Naive B cell (primary cell): ENCODE results near the gene GNLY. TPM values are rescaled to one million over a fixed set of nuclear protein-coding genes. Genes with fewer than 3 reads are reported as not detected.
A peak's percentile ranks its signal among the peaks of the same experiment; 100 is the strongest.

Experiments
- ATAC-seq, 2 donors: fragments of 150-1000 bp; cut with Tn5 transposase; 2 replicates each; pipeline ENCODE4 v1.10.0; 2021; ENCODE audit warnings: low read depth in 2 of 2, mild to moderate bottlenecking in 2 of 2, moderate library complexity in 2 of 2
- DNase-seq: peaks from one replicate; pipeline ENCODE4 v3.0.0; 2022
- H3K27ac Mint-ChIP-seq, 6 donors: one replicate each; pipeline ENCODE4 v1.8.0; 2020 to 2022; ENCODE audit warnings: mild to moderate bottlenecking in 6 of 6, mixed read lengths in 6 of 6, moderate library complexity in 5 of 6, inconsistent platforms in 2 of 6
- H3K27me3 Mint-ChIP-seq, 3 donors: one replicate each; pipeline ENCODE4 v1.8.0; 2021 to 2022; ENCODE audit warnings: mixed read lengths in 3 of 3, mild to moderate bottlenecking in 1 of 3
- H3K36me3 Mint-ChIP-seq, 2 donors: one replicate each; pipeline ENCODE4 v1.8.0; 2020 to 2022; ENCODE audit warnings: mixed read lengths in 2 of 2, inconsistent platforms in 1 of 2, mild to moderate bottlenecking in 1 of 2
- H3K4me1 Mint-ChIP-seq, 3 donors: one replicate each; pipeline ENCODE4 v1.8.0; 2020 to 2022; ENCODE audit warnings: mixed read lengths in 3 of 3, inconsistent platforms in 1 of 3, mild to moderate bottlenecking in 1 of 3, moderate library complexity in 1 of 3
- H3K4me3 Mint-ChIP-seq, 8 donors: one replicate each; pipeline ENCODE4 v1.8.0; 2020 to 2022; ENCODE audit warnings: mild to moderate bottlenecking in 8 of 8, mixed read lengths in 8 of 8, moderate library complexity in 8 of 8, inconsistent platforms in 2 of 8
- H3K9me3 Mint-ChIP-seq, 7 donors: one replicate each; pipeline ENCODE4 v1.8.0; 2020 to 2022; ENCODE audit warnings: mixed read lengths in 7 of 7, mild to moderate bottlenecking in 5 of 7, inconsistent platforms in 2 of 7, moderate library complexity in 1 of 7
- polyA plus RNA-seq, 6 donors: library from polyadenylated mRNA; unstranded; fragments of 300-500 nt; fragmentation: Illumina TruSeq; gene quantifications; one replicate each; pipeline ENCODE4 v1.2.3, GENCODE V29; 2021; ENCODE audit warnings: low read depth in 6 of 6

GNLY gene
- polyA plus RNA-seq, 6 donors from 2014 or later: 6.3 to 20.4 (median 11.2) TPM

DNA sequence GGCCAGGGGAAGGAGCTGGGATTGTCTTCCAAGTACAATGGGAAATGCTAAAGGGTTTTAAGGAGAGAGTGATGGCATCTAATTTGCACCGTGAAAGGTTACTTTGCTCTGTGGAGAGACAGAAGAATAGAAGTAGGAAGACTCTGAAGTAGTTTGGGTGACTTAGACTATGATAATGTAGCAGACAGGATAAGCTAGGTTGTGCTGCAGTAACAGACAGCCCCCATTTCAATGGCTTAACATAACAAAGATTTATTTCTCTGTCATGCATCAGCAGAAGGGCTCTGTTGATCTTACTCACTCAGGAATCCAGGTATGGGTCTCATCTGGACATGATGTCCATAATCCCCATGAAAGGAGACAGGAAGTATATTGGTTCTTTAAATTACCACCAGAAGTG, 26.4 kb downstream of the GNLY start:
- DNase-seq: no peak
- H3K27ac Mint-ChIP-seq: no peak overlapping the region
- H3K4me1 Mint-ChIP-seq: no peaks in the 10 kb centered on the region
- ATAC-seq: no peak
- no peak overlapping the region for H3K4me3 Mint-ChIP-seq
- peaks cover 0 to 6% of the 10 kb centered on the region in 2 donors for H3K36me3 Mint-ChIP-seq
- H3K9me3 Mint-ChIP-seq: peaks cover 0 to 5% (median 2%) of the 10 kb centered on the region in 7 donors
- H3K27me3 Mint-ChIP-seq: peaks cover 5 to 29% (median 21%) of the 10 kb centered on the region in 3 donors

DNA sequence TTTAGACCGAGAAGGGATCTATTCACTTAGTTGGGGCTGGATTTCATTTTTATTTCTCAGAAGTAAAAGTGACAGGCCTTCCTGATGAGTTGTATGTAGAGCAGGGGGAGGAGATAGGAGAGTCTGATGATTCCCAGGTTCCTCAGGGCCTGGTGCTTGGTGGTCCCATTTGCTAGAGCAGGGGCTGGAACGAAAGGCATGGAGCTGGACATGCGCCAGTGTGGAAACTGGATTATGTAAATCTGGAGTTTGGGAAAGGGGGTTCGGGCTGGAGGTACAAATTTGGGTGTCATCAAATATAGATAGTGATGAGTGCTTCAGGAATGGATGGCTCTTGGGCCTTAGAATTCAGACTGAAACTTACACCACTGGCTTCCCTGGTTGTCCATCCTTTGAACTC, 27.5 kb downstream of the GNLY start:
- Mint-ChIP-seq H3K27me3 (peaks cover 5 to 24% (median 23%) of the 10 kb centered on the region in 3 donors), H3K36me3 (peaks cover 0 to 6% of the 10 kb centered on the region in 2 donors), H3K4me1 (no peaks in the 10 kb centered on the region), H3K9me3 (peaks cover 0 to 5% (median 2%) of the 10 kb centered on the region in 7 donors), H3K27ac (peak overlapping the region in 1 of 6 donors; percentile 62), H3K4me3 (peak overlapping the region in 1 of 8 donors; percentile 51)
- DNase-seq (no peak), ATAC-seq (no peak)

DNA sequence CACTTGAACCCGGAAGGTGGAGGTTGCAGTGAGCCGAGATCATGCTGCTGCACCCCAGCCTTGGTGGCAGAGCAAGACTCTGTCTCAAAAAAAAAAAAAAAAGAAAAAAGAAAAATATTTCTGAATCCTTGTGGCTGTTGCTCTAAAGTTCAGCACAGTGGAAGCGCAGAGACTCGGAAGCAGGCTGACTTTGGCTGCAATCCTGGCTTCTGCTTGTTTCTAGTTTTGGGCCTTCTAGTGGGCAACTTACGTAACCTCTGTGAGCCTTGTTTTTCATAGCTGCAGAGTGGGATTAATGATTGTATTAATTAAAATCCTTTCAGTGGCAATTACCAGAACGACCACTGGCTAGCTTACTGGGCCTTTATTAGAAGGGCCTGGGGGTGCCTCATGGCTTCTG, 28.4 kb downstream of the GNLY start:
- Mint-ChIP-seq H3K4me3 (no peak overlapping the region), H3K4me1 (no peaks in the 10 kb centered on the region), H3K27ac (no peak overlapping the region)

DNA sequence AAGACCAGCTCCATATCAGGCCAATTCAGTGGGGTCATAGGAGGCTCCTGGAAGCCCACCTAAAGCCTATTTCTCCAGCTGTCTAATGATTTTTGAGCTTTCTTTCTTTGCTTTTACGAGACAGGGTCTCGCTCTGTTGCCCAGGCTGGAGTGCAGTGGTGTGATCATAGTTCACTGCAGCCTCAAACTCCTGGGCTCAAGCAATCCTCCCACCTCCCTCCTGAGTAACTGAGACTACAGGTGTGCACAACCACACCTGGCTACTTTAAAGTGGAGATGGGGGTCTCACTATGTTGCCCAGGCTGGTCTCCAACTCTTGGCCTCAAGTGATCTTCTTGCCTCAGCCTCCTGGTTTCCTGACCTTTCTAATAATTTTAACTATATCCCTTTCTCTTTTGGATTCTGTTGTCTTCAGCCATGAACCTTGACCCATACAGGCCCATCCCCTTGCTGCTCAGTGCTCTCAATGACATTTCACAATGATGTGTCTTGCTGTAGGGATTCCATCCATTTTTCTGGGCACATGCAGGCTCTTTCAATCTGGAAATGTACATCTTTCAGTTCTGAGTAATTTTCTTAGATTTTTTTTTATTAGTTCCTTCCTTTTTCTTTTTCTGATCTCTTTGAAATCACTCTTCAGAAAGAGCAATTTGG, 29.7 kb downstream of the GNLY start:
- ATAC-seq: no peak
- H3K36me3 Mint-ChIP-seq: peaks cover 0 to 6% of the 10 kb centered on the region in 2 donors
- H3K9me3 Mint-ChIP-seq: peaks cover 0 to 5% (median 2%) of the 10 kb centered on the region in 7 donors
- H3K4me3 Mint-ChIP-seq: no peak overlapping the region
- no peak for DNase-seq
- no peaks in the 10 kb centered on the region for H3K4me1 Mint-ChIP-seq
- H3K27ac Mint-ChIP-seq: no peak overlapping the region
- peaks cover 9 to 29% (median 22%) of the 10 kb centered on the region in 3 donors for H3K27me3 Mint-ChIP-seq

More for the DNA sequence above, 28.4 kb downstream of the GNLY start:
- ATAC-seq (no peak), DNase-seq (no peak)
- Mint-ChIP-seq H3K36me3 (peaks cover 0 to 6% of the 10 kb centered on the region in 2 donors), H3K9me3 (peaks cover 0 to 5% (median 2%) of the 10 kb centered on the region in 7 donors), H3K27me3 (peaks cover 5 to 24% (median 19%) of the 10 kb centered on the region in 3 donors)

DNA sequence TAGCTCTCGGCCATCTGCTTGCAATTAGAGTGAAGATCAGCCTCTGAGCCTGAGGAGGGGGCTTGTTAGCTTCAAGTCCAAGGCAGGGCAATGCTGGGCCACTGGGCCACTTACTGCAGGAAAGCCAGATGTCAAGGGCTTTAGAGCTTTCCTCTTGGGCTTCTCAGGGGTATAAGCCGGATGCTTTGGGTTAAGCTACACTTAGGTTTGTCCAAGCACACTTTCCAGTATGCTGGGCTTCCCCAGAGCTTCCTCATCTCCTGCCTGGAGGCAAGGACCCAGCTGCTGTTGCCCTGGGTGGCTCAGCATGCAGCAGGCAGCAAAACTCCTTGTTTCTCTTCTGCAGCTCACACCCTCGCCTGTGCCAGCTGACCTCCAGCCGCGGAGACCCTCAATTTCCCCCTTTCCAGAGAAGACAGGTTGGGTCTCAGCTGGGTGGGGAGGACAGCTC, 30.6 kb downstream of the GNLY start:
- H3K27ac Mint-ChIP-seq: peak overlapping the region in 2 of 6 donors; percentile 40 to 75
- H3K4me3 Mint-ChIP-seq: no peak overlapping the region
- ATAC-seq (no peak), DNase-seq (no peak)
- H3K9me3 Mint-ChIP-seq: peaks cover 0 to 5% (median 2%) of the 10 kb centered on the region in 7 donors
- H3K36me3 Mint-ChIP-seq: peaks cover 0 to 6% of the 10 kb centered on the region in 2 donors
- H3K4me1 Mint-ChIP-seq: peaks cover 0 to 3% (median 0%) of the 10 kb centered on the region in 3 donors
- H3K27me3 Mint-ChIP-seq: peaks cover 11 to 35% (median 28%) of the 10 kb centered on the region in 3 donors

DNA sequence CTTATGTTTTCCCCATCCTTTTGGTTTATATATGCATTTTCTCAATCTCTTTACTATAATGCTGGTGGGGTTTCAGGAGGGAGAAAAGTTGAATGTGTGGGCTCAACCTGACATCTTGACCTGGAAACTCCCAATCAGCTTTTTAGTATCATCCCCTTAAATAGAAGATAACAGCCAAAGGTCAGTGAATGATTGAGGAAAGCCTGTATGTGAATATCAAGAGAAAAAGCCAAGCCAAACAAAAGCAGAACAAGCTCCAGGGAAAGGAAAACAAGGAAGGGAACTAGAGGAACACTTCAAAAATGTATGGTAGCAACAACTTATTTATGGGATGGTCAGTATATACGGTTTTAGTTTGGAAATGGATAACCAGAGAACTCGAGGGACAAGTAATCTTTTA, 31.3 kb downstream of the GNLY start:
- Mint-ChIP-seq H3K36me3 (peaks cover 0 to 4% of the 10 kb centered on the region in 2 donors), H3K4me1 (peaks cover 0 to 3% (median 0%) of the 10 kb centered on the region in 3 donors), H3K9me3 (peaks cover 0 to 4% (median under 1%) of the 10 kb centered on the region in 7 donors), H3K27me3 (peaks cover 7 to 36% (median 28%) of the 10 kb centered on the region in 3 donors), H3K4me3 (no peak overlapping the region), H3K27ac (peak overlapping the region in 2 of 6 donors; percentile 75 to 81)
- DNase-seq (no peak), ATAC-seq (no peak)

DNA sequence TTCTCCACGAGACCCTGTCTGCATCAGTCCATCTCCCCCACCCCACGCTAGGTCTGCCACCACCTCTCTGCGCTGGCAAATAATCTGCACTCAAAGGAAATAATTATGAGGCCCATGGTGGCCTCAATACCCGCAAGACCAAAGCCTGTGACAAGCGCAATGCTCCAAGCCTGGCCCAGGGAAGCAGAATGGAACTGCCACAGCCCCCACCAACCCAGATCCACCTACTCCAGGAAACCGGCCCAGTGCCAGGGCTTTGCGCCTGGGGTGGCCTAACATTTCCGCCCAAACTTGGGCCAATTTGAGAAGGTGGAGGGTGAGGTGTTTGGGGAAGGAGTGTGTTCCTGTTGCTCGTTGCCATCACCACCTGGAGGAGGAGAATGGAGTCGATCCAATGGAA, 33.6 kb downstream of the GNLY start:
- H3K9me3 Mint-ChIP-seq: peaks cover 0 to 2% (median 0%) of the 10 kb centered on the region in 7 donors
- ATAC-seq: no peak
- no peaks in the 10 kb centered on the region for H3K36me3 Mint-ChIP-seq
- H3K27ac Mint-ChIP-seq: no peak overlapping the region
- no peak overlapping the region for H3K4me3 Mint-ChIP-seq
- DNase-seq: no peak
- peaks cover 6 to 36% (median 24%) of the 10 kb centered on the region in 3 donors for H3K27me3 Mint-ChIP-seq
- peaks cover 0 to 3% (median 0%) of the 10 kb centered on the region in 3 donors for H3K4me1 Mint-ChIP-seq

DNA sequence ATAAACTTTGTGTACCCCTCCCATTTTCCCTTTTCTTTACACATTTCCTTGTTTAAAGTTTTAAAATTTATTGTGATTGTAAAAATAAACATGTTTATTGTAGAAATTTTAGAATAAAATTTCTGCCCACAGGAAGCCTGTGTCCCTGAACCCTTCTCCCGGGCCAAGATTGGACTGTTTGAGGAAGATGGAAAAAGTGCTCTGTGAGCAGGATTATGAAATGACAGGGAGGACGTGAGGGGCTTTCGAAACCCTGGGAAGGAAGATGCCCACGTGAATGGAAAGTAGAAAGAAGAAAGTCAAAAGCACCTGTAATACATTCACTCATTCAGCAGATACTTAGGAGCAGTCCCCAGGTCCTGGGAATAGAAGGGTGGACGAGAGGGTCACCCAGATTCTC, 34.2 kb downstream of the GNLY start:
- Mint-ChIP-seq H3K27me3 (peaks cover 6 to 36% (median 24%) of the 10 kb centered on the region in 3 donors), H3K4me3 (no peak overlapping the region), H3K9me3 (peaks cover 0 to 2% (median 0%) of the 10 kb centered on the region in 7 donors), H3K27ac (no peak overlapping the region), H3K36me3 (no peaks in the 10 kb centered on the region), H3K4me1 (peaks cover 0 to 3% (median 0%) of the 10 kb centered on the region in 3 donors)
- no peak for DNase-seq
- ATAC-seq: no peak

DNA sequence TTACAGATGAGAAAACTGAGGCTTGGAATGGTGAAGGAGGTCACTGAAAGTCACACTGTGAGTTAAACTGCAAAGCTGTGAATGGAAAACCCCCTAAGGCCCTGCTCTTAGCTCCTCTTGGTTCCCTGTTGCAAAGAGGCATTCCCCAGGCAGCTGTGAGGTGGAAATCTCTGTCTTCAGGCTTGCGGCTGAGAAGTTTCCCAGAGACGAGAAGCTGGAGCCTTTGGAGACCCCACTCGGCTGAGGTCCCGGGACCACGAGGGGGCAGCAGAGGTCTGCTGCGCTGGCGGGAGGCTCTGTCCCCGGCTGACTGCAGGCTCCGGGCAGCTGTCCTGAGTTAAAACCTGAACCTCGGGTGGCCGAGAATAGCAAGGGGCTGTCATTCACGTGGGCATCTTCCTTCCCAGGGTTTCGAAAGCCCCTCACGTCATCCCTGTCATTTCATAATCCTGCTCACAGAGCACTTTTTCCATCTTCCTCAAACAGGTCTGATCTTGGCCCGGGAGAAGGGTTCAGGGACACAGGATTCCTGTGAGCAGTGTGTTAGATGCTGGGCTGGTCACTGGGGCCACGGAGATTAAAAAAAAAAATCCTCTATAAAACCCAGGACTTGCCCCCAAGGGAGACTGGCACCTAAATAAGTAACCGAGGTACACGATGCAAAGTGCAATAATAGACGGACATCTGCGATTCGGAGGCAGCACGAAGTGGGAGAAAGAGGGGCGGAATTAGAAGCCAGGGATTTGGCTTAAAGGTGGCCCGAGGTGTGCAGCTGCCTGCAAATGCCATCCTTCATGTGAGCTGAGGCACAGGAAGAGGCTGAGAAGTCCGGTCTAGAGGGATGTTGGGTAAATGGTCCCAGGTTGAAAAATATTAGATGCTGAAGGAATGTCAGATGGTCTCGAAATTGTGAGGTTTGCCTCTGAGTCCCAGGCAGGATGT, 35.0 kb downstream of the GNLY start:
- H3K36me3 Mint-ChIP-seq: no peaks in the 10 kb centered on the region
- peaks cover 0 to 3% (median 0%) of the 10 kb centered on the region in 3 donors for H3K4me1 Mint-ChIP-seq
- peak; percentile 93 for ATAC-seq
- peaks cover 6 to 41% (median 28%) of the 10 kb centered on the region in 3 donors for H3K27me3 Mint-ChIP-seq
- peaks cover 0 to 2% (median 0%) of the 10 kb centered on the region in 7 donors for H3K9me3 Mint-ChIP-seq
- H3K4me3 Mint-ChIP-seq: no peak overlapping the region
- peak; percentile 67 for DNase-seq
- H3K27ac Mint-ChIP-seq: no peak overlapping the region

DNA sequence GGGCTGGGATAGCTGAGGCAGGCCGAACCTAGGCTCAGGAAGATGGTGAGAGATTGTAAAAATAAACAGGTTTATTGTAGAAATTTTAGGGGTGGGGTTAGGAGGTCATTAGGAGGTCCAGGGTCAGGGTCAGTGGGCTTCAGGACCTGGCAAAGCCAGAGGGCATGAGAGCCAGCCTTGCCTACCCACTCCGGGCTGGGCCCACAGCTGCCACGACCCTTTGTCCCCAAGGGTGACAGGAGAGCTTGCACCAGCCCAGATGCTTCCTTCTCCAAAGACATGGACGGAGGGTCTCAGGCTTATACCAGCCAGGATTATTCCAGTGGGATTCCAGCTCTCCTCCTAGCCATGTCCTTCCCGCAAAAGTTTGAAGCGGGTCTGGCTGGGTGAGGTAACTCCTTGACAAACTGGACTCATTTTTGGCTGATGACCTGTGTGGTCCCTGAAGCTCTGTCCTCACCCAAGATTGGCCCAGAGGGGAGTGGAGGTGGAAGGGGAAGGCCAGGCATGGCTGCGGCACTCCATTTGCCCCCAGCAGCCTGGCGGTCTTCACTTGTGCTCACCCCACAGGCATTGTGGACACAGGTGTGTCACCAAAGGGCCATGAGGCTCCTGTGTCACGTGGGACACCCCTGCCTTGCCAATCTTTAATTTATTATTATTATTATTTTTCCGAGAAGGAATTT, 35.8 kb downstream of the GNLY start:
- H3K27me3 Mint-ChIP-seq: peaks cover 11 to 47% (median 34%) of the 10 kb centered on the region in 3 donors
- no peaks in the 10 kb centered on the region for H3K36me3 Mint-ChIP-seq
- H3K27ac Mint-ChIP-seq: no peak overlapping the region
- H3K9me3 Mint-ChIP-seq: no peaks in the 10 kb centered on the region
- ATAC-seq (no peak), DNase-seq (no peak)
- peaks cover 0 to 3% (median 0%) of the 10 kb centered on the region in 3 donors for H3K4me1 Mint-ChIP-seq
- no peak overlapping the region for H3K4me3 Mint-ChIP-seq

DNA sequence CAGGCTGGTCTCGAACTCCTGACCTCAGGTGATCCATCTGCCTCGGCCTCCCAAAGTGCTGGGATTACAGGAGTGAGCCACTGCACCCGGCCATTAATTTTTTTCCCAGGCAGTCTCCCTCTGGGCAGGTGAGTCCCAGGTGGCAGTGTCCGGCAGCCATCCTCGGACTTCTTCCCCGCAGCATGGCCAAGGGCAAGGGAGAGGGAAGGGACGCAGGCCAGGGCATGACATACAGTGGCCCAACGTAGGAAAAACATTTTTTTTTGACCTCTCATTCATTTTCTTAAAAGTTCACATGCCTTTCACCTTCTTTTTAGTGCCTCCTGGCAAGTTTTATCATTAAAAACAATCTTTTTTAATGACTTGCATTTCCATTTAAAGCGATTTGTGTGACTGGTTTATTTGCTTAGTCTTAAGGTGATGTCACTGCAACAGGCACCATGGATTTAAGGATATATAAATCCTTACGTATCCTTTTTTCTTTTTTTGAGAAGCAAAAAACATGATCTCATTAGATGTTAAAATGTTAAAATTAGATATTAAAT, 36.6 kb downstream of the GNLY start:
- H3K27me3 Mint-ChIP-seq: peaks cover 18 to 39% (median 33%) of the 10 kb centered on the region in 3 donors
- DNase-seq (no peak), ATAC-seq (no peak)
- no peaks in the 10 kb centered on the region for H3K9me3 Mint-ChIP-seq
- H3K27ac Mint-ChIP-seq: no peak overlapping the region
- peaks cover 0 to 3% (median 0%) of the 10 kb centered on the region in 3 donors for H3K4me1 Mint-ChIP-seq
- H3K36me3 Mint-ChIP-seq: no peaks in the 10 kb centered on the region
- no peak overlapping the region for H3K4me3 Mint-ChIP-seq

DNA sequence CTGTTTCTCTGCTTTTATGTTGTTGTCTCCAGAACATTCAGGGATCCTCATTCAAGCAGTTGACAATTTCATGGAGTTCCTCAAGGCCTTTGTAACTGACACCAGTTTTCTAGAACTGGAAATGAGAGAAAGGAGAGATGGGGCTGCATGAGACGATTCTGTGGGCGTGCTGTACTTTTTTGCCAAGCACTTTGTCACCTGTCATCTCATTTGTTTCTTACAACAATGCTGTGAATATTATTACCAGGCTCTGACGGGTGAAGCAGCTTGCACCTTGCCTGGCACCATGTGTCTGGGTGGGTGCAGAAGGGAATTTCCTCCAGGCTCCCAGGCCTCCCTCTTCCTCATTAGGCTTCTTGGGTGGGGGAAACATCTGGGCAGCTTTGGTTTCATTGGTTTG, 37.4 kb downstream of the GNLY start:
- ATAC-seq: no peak

More for the DNA sequence above, 37.4 kb downstream of the GNLY start:
- Mint-ChIP-seq H3K27me3 (peaks cover 22 to 39% (median 34%) of the 10 kb centered on the region in 3 donors), H3K9me3 (no peaks in the 10 kb centered on the region), H3K27ac (peak overlapping the region in 1 of 6 donors; percentile 26), H3K36me3 (no peaks in the 10 kb centered on the region), H3K4me1 (peaks cover 0 to 3% (median 0%) of the 10 kb centered on the region in 3 donors), H3K4me3 (no peak overlapping the region)
- DNase-seq: no peak
